Activated CD4-positive, alpha-beta T cell treated with anti-CD3 and anti-CD28 coated beads for 36 hours (primary cell): Measurements from ENCODE around the gene HAPLN3. TPM values are rescaled to one million over a fixed set of nuclear protein-coding genes. Genes with fewer than 3 reads are reported as not detected.

ENCODE experiments used
- total RNA-seq, 2 experiments: library from RNA; stranded (reverse); gene quantifications; one replicate each; pipeline ENCODE4 v1.2.3, GENCODE V29; 2021

The HAPLN3 gene
- total RNA-seq, 2 experiments from 2014 or later: 53.9 to 64.1 TPM

Other genes starting within 250 kb of the HAPLN3 start
- not detected for gene ACAN, start 92.1 kb downstream of the HAPLN3 start, total RNA-seq
- 10 to 100 TPM; 17.0 to 18.6 TPM for gene MFGE8, start 17.8 kb upstream of the HAPLN3 start, total RNA-seq
- 10 to 100 TPM; 41.5 to 52.1 TPM for gene ABHD2, start 192.9 kb upstream of the HAPLN3 start, total RNA-seq